Caco-2 (cell line): ENCODE data around the gene APOL1. TPM values are rescaled to one million over a fixed set of nuclear protein-coding genes. Genes with fewer than 3 reads are reported as not detected.

Source experiments
- BruUV-seq: library from RNA; stranded (reverse); fragments of 400-500 nt; replicated peaks from 2 replicates; lab custom pipeline; 2021; lab: Mats Ljungman, UMichigan
- CTCF ChIA-PET: fragments of 300-600 bp; sonication (Branson Sonifier 250); formaldehyde crosslinking; loops from one replicate; lab custom pipeline; 2022; ENCODE audit warnings: antibody characterized with exemption; lab: Charles Lee
- POLR2A ChIA-PET: fragments of 300-600 bp; sonication (Branson Sonifier 250); formaldehyde crosslinking; loops from one replicate; lab custom pipeline; 2022; ENCODE audit warnings: antibody characterized with exemption; lab: Charles Lee
- DNase-seq, 2 experiments: peaks; one replicate each; pipeline versions ENCODE4 v3.0.0 to v3.0.0-alpha.2; 2020 to 2022
- H3K27me3 ChIP-seq: replicated peaks from 2 replicates; pipeline ENCODE4 v1.6.0; 2011; ENCODE audit warnings: low read length; ENCODE audit not compliant: control insufficient read depth, insufficient read depth
- H3K36me3 ChIP-seq: 2 replicates; pipeline ENCODE4 v1.5.1; 2011; ENCODE audit warnings: low read length; ENCODE audit not compliant: control insufficient read depth, insufficient read depth
- H3K4me1 ChIP-seq: fragments of 250-450 bp; sonication (Bioruptor Pico); 2 replicates; pipeline ENCODE4 v1.5.1; 2020; ENCODE audit warnings: mild to moderate bottlenecking
- H3K4me3 ChIP-seq: 2 replicates; pipeline ENCODE4 v1.5.1; 2011; ENCODE audit warnings: low read depth, mild to moderate bottlenecking, control low read depth, low read length
- H3K9me3 ChIP-seq: fragments of 250-450 bp; sonication (Bioruptor Pico); 2 replicates; pipeline ENCODE4 v1.5.1; 2020; ENCODE audit warnings: mild to moderate bottlenecking, moderate library complexity
- H3K27ac Mint-ChIP-seq: one replicate; pipeline ENCODE4 v1.8.0; 2022; ENCODE audit warnings: mixed read lengths; ENCODE audit not compliant: unreplicated experiment
- H3K27me3 Mint-ChIP-seq: one replicate; pipeline ENCODE4 v1.8.0; 2022; ENCODE audit warnings: mixed read lengths; ENCODE audit not compliant: insufficient read depth, unreplicated experiment
- H3K36me3 Mint-ChIP-seq: one replicate; pipeline ENCODE4 v1.8.0; 2022; ENCODE audit warnings: mild to moderate bottlenecking, mixed read lengths; ENCODE audit not compliant: insufficient read depth, unreplicated experiment
- H3K4me1 Mint-ChIP-seq: one replicate; pipeline ENCODE4 v1.8.0; 2022; ENCODE audit warnings: low read depth, mixed read lengths; ENCODE audit not compliant: unreplicated experiment
- H3K4me3 Mint-ChIP-seq: one replicate; pipeline ENCODE4 v1.8.0; 2022; ENCODE audit warnings: mild to moderate bottlenecking, moderate library complexity, mixed read lengths; ENCODE audit not compliant: unreplicated experiment
- H3K9me3 Mint-ChIP-seq: one replicate; pipeline ENCODE4 v1.8.0; 2022; ENCODE audit warnings: mixed read lengths; ENCODE audit not compliant: unreplicated experiment
- intact Hi-C: fragments of 100-400 bp; cut with micrococcal nuclease; formaldehyde crosslinking; loops from one replicate; pipeline ENCODE4 v1.10.0; 2022; ENCODE audit not compliant: unreplicated experiment
- total RNA-seq: library from RNA; stranded (reverse); gene quantifications from 2 replicates; pipeline ENCODE4 v1.2.3, GENCODE V29; 2022
- TF ChIP-seq, protein P1 (sequence below), 2 experiments: fragments of 200-600 bp in 1 of 2; IDR thresholded peaks; 1 replicate in 1 of 2; 2 replicates in 1 of 2; pipeline versions ENCODE4 v1.5.1 to v1.8.0; 2011 to 2022; ENCODE audit warnings: antibody characterized with exemption in 1 of 2, control low read depth in 1 of 2, inconsistent platforms in 1 of 2, low read depth in 1 of 2, low read length in 1 of 2, mild to moderate bottlenecking in 1 of 2, moderate library complexity in 1 of 2; ENCODE audit not compliant: insufficient read depth in 1 of 2, severe bottlenecking in 1 of 2, unreplicated experiment in 1 of 2

Gene APOL1
- total RNA-seq, 1 experiment from 2014 or later = 0.39 TPM

DNA sequence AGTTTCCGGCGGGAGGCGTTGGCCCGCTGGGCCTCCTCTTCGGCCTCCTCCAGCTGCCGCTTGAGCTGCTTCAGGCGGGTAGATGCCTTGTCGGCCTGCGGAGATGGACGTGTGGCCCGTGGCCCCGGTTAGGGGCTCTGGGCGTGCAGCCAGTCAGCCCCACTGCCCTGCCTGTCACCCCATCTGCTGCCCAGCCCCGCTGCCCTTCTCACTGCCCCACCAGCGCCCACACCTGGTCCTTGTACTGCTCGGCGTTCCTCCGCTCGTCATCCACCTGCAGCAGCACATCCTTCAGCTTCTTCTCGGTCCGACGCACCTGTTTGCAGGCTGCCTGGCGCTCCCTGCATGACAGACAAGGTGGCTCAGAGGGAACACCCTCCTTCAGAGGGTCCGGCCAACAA, 31.2 kb downstream of the APOL1 start:
- no peaks in the 10 kb centered on the region for H3K4me1 ChIP-seq
- no peaks in the 10 kb centered on the region for H3K9me3 Mint-ChIP-seq
- BruUV-seq = no TSS peak
- peaks cover 11% of the 10 kb centered on the region for H3K36me3 ChIP-seq
- peaks cover 9% of the 10 kb centered on the region for H3K4me1 Mint-ChIP-seq
- ChIA-PET POLR2A (no interaction called here), CTCF (no interaction called here)
- peak overlapping the region; percentile 57 for H3K27ac Mint-ChIP-seq
- H3K36me3 Mint-ChIP-seq = peaks cover 100% of the 10 kb centered on the region
- no peaks in the 10 kb centered on the region for H3K27me3 ChIP-seq
- intact Hi-C loops = no loop called here
- H3K27me3 Mint-ChIP-seq = no peaks in the 10 kb centered on the region
- DNase-seq = no peak
- H3K4me3 ChIP-seq = no peak overlapping the region
- no peaks in the 10 kb centered on the region for H3K9me3 ChIP-seq
- no peak overlapping the region for H3K4me3 Mint-ChIP-seq
- TF ChIP-seq, protein P1, sequence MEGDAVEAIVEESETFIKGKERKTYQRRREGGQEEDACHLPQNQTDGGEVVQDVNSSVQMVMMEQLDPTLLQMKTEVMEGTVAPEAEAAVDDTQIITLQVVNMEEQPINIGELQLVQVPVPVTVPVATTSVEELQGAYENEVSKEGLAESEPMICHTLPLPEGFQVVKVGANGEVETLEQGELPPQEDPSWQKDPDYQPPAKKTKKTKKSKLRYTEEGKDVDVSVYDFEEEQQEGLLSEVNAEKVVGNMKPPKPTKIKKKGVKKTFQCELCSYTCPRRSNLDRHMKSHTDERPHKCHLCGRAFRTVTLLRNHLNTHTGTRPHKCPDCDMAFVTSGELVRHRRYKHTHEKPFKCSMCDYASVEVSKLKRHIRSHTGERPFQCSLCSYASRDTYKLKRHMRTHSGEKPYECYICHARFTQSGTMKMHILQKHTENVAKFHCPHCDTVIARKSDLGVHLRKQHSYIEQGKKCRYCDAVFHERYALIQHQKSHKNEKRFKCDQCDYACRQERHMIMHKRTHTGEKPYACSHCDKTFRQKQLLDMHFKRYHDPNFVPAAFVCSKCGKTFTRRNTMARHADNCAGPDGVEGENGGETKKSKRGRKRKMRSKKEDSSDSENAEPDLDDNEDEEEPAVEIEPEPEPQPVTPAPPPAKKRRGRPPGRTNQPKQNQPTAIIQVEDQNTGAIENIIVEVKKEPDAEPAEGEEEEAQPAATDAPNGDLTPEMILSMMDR (IDR thresholded peaks at IDR 0.05; ENCODE audit: insufficient read depth in 1 of 2, low read depth in 1 of 2, low read length in 1 of 2, severe bottlenecking in 1 of 2, unreplicated experiment in 1 of 2) = no peak

DNA sequence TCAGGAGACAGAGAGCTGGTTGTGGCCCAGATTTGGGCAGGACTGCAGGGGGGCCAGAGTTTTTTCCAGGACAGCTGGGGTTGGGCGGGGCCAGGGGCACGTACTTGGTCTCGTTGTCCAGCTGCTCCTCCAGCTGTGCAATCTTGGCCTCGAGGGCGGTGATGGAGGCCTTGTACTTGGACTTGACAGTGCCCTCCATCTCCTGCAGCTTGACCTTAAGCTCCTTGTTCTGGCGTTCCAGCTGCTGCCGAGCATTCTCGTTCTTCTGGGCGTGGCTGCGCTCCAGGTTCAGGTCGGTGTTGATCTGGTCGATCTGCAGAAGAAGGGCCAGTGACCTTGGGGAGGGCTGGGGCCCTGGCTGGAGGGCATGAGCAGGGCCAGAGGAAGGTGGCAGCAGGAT, 32.1 kb downstream of the APOL1 start:
- DNase-seq = no peak
- Mint-ChIP-seq H3K36me3 (peaks cover 100% of the 10 kb centered on the region), H3K4me3 (no peak overlapping the region), H3K9me3 (no peaks in the 10 kb centered on the region), H3K27me3 (no peaks in the 10 kb centered on the region), H3K4me1 (peaks cover 5% of the 10 kb centered on the region), H3K27ac (no peak overlapping the region)
- ChIA-PET POLR2A (no interaction called here), CTCF (no interaction called here)
- peaks cover 18% of the 10 kb centered on the region for H3K36me3 ChIP-seq
- H3K9me3 ChIP-seq = no peaks in the 10 kb centered on the region
- no peak overlapping the region for H3K4me3 ChIP-seq
- no peaks in the 10 kb centered on the region for H3K27me3 ChIP-seq
- intact Hi-C loops = no loop called here
- H3K4me1 ChIP-seq = no peaks in the 10 kb centered on the region
- TF ChIP-seq, protein P1 (IDR thresholded peaks at IDR 0.05; ENCODE audit: insufficient read depth in 1 of 2, low read depth in 1 of 2, low read length in 1 of 2, severe bottlenecking in 1 of 2, unreplicated experiment in 1 of 2) = no peak
- no TSS peak for BruUV-seq

DNA sequence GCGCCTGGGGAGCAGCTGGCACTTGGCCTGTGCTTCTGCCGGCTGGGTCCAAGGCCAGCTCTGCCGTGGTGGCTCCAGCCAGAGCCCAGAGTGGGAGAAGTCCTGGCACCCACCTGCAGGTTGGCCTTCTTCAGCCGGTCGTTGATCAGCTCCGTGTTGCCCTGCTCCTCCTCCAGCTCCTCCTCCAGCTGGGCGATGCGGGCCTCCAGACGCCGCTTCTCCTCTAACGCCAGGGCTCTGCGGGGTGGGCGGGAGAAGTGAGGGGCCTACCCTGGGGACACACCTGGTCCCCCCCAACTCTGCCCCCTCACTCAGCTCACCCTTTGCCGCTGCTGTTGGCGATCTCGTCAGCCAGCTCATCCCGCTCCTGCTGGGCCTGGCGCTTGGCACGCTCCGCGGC, 32.6 kb downstream of the APOL1 start:
- Mint-ChIP-seq H3K27me3 (no peaks in the 10 kb centered on the region), H3K36me3 (peaks cover 99% of the 10 kb centered on the region), H3K9me3 (no peaks in the 10 kb centered on the region), H3K27ac (no peak overlapping the region), H3K4me1 (peaks cover 5% of the 10 kb centered on the region), H3K4me3 (no peak overlapping the region)
- Histone ChIP-seq H3K4me1 (no peaks in the 10 kb centered on the region), H3K27me3 (no peaks in the 10 kb centered on the region), H3K4me3 (no peak overlapping the region), H3K9me3 (no peaks in the 10 kb centered on the region), H3K36me3 (peaks cover 18% of the 10 kb centered on the region)
- intact Hi-C loops = no loop called here
- no TSS peak for BruUV-seq
- TF ChIP-seq, protein P1 (IDR thresholded peaks at IDR 0.05; ENCODE audit: insufficient read depth in 1 of 2, low read depth in 1 of 2, low read length in 1 of 2, severe bottlenecking in 1 of 2, unreplicated experiment in 1 of 2) = no peak
- no peak for DNase-seq
- POLR2A ChIA-PET = no interaction called here
- CTCF ChIA-PET = interaction anchor here (1.6 kb wide), 1 partner anchor 17 kb away, joined by 9 read pairs; no protein-coding TSS in a partner anchor
